HG02938 (cell line): ENCODE results near the gene URM1.
"Not testable (repeated sequence)": the region's sequence is repeated elsewhere in the genome, so short reads cannot be mapped to it uniquely, and the experiment has no call there.

Experiments
- ATAC-seq: cut with Tn5 transposase; IDR thresholded peaks from one replicate; pipeline ENCODE4 v1.9.1; 2021; ENCODE audit warnings: mild to moderate bottlenecking, moderate library complexity; ENCODE audit not compliant: unreplicated experiment

The URM1 gene

DNA sequence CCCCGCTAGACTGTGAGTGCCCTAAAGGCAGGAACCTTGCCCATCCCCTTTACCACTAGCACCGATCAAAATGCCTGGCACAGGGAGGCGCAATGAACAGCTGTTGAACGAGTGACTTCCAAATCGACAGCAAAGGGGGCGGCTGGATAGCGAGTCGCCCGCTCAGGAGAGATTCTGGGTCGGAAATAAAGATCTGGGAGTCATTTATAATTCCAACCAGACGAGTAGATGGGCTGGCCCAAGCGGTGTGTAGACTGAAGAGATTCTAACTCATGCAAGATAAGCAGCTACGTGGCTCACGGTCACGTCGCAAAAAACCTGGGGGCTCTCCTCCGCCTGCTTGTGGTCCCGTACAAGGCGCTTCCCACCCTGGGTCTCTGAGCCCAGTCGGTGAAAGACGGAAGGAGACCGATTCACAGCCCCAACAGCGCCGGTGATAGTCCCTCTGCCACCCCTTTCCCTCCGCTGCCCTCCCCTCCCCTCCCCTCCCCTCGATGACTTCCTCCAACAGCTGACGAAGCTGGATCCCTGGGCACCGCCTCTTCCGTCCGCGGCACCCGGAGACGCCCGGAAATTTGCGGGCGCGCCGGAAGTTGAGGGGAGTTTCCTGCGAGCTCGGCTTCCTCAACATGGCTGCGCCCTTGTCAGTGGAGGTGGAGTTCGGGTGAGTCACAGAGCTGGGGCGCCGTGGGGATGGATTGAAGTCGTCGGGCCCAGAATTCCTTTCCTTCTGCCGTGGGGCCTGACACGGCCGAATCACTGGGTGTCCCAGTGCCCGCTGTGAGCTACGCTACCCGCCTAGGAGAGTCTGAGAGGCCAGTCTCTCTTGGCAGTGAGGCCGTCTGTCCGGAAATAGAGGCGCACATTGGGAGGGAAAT, at the start of gene URM1:
TSS of gene URM1 (plus strand) at position 623 of the 878 bp plus-strand sequence. CDS start at position 630, 7 bp downstream.
- peak; percentile 84 for ATAC-seq

DNA sequence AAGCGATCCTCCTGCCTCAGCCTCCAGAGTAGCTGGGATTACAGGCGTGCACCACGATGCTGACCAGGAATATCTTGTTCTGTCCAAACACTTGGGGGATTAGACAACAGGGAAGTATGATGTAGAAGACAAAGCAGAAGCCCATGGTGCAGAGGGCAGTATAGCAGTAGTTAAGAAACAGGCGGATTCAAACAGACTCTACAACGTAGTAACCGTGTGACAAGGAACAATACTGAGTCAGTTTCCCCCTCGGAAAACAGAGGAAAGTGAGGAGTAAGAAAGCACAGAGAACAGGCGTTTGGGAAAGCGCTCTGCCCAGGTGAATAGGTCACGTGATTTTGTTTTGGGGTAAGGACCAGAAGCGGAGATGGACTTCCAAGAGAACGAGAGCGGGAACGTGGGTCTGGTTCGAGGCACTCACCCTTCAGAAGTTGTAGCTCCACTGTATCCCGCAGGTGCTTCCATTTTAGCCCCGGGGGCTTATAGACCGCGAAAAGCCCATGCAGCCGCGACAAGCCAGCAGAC, 49.2 kb upstream of the URM1 start:
- peak; percentile 10 for ATAC-seq

DNA sequence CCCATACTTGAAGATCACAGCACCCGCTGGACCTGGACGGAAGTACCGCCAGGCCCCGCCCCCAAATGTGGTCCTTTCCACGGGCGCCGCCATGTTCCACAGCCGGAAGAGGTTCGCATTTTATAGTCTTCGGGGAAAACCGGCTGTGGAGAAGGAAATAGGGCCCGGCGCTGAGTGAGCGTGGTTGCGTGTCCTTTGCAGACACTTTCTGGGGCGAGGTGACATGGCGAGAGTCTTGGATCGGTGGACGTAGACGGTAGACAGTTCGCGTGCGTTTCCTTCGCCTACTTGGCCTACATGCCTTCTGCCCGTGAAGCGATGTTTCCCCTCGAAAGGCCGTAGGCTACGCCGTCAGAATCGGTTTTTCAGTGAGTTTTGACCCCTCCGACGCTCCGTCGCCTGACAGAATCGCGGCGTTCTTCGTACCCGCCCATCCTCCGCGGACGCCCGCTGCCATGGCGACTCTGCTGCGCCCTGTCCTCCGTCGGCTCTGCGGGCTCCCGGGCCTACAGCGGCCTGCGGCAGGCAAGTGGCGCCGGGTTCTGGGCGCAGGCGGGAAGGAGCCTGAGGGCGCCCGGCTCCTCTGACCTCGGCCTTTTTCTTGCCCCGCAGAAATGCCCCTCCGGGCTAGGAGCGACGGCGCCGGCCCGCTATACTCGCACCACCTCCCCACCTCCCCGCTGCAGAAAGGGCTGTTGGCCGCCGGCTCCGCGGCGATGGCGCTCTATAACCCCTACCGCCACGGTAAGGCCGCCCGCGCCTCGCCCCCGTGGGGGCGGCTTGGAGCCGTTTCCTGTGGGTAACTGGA, 48.6 kb upstream of the URM1 start, which contains the start of the genes COQ4 and TRUB2:
TSS of gene COQ4 (plus strand) at position 436 of the 808 bp plus-strand sequence. CDS start at position 456, 20 bp downstream.
TSS of gene TRUB2 (minus strand) at position 44 of the 808 bp plus-strand sequence. CDS start at position 5, 39 bp downstream.
- ATAC-seq, result peak; percentile 89

DNA sequence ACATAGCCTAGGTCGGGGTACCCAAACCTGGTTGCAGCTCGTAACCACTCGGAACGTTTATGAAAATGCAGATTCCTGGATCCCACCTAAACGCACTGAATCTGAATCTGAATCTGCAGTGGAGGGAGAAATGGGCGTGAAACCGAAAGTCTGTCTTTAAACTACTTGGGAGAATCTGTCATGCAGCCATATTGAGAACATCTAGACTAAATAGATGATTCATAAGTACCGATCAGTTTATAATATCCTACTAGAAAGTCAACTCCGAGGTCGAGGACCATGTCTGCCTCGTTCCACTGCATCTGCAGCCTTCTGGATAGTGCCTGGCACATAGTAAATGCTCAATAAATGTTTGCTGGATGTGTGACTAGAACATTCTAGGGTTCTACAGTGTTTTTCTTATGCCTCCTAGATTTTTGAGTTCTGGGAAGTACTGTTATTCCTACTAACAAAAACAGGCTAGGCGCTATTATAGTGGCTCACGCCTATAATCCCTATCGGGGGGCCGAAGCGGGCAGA, 47.9 kb upstream of the URM1 start:
- no peak for ATAC-seq

DNA sequence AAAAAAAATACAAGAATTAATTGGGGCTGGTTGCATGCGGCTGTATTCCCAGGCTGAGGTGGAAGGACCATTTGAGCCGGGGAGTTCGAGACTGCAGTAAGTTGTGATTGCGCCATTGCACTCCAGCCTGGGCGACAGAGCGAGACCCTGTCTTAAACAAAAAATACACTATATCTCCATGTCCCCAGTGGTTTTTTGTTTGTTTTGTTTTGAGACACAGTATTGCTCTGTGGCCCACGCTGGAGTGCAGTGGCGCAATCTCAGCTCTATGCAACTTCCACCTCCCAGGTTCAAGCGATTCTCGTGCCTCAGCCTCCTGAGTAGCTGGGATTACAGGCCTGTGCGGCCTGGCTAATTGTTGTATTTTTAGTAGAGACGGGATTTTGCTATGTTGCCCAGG, 47.4 kb upstream of the URM1 start:
- no peak for ATAC-seq

DNA sequence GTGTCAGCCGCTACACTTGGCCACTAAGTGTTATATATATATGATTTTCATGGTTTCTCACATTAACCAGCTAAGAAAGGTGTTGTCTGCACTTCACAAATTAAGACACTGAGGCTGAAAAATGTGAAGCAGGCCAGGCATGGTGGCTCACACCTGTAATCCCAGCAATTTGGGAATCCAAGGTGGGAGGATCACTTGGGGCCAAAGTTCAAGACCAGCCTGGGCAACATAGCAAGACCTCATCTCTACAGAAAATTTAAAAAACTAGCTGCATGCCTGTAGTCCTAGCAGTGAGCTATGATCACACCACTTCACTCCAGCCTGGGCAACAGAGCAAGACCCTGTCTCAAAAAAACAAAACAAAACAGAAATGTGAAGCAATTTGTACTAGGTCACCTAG, 46.8 kb upstream of the URM1 start:
- no peak for ATAC-seq

DNA sequence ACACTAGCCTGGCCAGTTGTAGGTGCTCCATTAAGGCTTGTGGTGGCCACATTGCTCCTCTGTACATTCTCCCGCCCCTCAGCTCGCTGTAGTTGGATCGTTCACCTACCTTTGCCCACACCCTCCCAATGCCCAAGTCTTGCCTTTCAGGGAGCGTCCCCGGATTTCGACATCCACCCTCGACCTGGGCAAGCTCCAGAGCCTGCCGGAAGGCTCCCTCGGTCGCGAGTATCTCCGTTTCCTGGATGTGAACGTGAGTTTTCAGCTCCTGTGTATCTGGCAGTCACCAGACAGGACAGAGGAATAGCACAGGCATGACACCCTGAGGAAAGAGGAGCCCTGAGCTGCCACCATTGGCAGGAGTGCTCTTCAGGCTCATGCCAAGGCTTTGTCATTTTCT, 45.5 kb upstream of the URM1 start:
- ATAC-seq, result no peak

DNA sequence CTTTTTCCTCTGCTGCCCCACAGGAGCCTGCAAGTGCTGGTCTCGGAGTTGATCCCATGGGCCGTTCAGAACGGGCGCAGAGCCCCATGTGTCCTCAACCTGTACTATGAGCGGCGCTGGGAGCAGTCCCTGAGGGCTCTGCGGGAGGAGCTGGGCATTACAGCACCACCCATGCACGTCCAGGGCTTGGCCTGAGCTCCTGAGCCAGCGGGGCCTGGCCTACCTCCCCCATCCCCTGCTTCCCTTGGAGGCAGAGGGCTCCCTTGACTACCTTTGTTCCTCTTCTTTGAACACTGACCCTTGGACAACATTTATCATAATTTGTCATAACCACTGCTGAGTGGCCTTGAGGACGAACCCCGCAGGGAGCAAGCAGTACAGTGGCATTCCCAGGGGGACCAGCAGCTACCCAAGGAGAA, 37.7 kb upstream of the URM1 start:
- ATAC-seq, result no peak

DNA sequence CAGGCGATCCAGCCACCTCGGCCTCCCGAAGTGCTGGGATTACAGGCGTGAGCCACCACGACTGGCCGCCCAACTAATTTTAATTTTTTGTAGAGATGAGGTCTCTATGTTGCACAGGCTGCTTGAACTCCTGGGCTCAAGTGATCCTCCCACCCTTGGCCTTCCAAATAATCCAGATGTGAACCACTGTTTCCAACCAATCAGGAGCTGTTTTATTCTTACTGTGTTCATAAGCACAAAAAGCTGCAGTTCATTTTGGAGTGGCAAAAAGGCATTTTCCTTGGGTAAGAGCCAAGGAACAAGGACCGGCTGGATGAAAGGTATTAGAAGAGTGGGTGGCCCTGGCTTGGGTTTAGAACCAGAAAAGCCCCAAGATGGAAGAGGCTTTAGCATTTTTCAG, 36.0 kb upstream of the URM1 start:
- no peak for ATAC-seq

DNA sequence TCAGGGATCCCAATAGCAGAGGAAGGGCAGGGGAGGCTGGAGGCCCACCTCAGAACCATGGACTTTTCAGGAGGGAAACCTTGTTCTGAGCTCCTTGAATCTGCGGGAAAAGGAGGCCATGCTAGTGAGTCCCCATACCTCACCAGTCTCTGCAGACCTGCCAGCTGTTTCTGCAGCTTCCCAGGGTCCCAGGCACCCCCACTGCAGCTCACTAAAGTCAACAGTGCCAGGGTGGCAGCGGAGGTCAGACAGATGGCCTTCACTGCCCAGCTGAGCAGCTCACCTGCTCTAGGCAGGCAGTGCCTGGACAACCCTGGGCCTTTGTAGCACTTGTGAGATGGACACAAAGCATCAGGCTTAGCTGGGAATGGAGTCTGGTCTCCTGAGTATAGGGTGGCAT, 35.3 kb upstream of the URM1 start:
- no peak for ATAC-seq

DNA sequence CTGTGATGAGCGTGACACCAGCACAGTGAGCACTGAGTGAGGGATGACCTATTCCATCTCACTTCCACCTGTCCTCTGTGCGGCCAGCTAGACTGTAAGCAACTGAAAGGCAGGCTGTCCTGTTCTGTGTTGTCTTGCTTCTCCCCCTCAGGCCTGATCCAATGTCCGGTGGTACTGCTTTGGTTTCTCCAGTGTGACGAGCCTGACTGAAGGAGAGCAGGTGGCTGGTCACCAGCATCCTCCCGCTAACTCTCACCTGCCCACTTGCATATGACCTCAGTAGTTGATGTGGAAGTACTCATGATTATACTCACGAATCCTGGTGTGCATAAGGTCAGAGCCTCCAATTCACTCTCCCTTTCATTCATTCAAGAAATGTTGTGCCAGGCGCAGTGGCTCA, 33.2 kb upstream of the URM1 start:
- no peak for ATAC-seq

DNA sequence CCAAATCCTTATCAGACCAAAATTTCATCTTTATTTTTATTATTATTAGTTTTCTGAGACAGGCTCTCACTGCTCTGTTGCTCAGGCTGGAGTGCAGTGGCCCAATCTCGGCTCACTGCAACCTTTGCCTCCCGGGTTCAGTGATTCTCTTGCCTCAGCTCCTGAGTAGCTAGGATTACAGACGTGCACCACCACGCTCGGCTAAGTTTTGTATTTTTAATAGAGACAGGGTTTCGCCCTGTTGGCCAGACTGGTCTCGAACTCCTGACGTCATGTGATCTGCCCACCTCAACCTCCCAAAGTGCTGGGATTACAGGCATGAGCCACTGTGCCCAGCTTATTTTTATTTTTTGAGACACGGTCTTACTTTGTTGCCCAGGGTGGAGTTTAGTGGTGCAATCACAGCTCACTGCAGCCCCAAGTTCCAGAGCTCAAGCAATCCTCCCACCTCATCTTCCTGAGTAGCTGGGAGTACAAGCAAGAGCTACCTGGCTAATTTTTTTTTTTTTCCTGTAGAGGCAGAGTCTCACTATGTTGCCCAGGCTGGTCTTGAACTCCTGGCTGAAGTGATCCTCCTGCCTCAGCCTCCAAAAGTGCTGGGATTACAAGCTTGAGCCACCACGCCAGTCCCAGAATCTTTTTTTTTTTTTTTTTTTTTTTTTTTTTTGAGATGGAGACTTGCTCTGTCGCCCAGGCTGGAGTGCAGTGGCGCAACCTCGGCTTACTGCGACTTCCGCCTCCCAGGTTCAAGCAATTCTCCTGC, 32.1 kb upstream of the URM1 start:
- not testable (repeated sequence) for ATAC-seq

DNA sequence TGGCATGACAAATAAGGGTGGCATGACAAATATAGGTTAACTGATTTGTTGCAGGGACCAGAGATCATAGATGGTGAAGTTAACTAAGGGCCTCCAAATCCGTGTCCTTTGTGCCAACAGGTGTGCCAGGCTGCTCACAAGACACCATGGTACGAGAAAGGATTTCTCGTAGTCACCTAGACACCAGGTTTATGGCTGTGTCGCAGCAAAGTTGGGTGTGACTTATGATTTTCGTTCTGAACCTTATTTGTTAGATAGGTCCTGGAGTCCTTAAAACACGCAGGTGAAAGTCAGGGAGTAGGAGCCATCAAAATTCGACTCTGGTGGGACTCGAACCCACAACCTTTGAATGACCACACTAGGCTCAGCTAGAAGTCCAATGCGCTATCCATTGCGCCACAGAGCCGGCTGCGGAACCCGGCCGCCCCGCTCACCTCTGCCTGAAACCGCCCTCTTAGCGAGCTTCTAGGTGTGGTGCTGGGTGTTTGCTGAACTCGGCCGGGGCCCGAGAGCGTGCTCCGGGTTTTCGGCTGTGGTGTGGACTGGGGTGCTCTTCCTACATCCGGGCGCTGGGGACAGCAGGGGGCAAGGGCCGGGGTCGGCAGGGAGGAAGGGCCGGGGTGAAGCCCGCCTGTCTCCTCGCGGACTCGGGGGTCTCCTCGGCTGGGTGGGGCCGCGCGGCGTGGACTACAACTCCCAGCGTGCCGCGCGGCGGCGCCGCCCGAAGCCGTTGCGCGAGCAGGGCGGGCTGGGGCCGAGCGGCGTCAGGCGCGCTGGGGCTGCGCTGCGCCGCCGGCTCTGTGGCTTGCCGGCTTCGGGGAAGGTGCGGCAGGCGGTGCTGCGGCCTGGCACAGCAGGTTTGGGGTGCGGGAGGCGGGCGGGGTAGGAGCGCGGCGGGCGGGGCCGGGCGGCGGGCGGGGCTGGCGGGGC, 31.1 kb upstream of the URM1 start, which contains the start of gene SLC27A4:
TSS of gene SLC27A4 (plus strand) at position 767 of the 930 bp plus-strand sequence. CDS start 2,606 bp downstream, outside the sequence.
- ATAC-seq, result peak; percentile 67

DNA sequence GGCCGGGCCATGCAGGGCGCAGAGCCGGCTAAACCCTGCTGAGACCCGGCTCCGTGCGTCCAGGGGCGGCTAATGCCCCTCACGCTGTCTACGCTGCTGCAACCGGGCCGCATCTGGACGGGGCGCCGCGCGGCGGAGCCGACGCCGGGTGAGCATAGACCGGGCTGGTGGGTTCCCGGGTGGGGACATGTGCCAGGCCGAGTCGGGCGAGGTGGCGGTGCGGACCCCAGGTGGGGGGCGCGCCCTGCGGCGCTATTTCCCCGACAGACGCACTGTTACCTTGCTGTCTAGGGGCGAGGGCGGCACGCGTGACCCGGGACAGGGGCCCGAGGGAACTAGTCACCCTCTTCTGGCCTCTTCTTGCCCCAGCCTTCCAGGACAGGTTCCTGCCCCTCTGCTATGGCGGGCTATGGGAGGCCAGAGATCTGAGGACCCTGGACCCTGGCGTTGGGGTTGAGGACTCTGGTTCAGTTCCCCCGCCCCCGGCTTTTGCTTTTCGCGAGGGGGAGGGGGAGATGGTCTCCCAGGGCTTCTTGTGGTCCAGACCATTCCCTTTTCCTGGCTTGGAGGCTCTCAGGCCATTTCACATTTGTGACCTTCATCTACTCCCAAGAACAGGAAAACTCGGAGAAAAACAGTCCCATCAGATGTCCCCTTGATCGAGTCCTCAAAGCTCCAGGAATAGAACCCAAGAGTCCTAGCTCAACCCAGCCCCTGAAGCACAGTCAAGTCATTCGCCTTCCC, 30.3 kb upstream of the URM1 start:
- peak; percentile 28 for ATAC-seq

DNA sequence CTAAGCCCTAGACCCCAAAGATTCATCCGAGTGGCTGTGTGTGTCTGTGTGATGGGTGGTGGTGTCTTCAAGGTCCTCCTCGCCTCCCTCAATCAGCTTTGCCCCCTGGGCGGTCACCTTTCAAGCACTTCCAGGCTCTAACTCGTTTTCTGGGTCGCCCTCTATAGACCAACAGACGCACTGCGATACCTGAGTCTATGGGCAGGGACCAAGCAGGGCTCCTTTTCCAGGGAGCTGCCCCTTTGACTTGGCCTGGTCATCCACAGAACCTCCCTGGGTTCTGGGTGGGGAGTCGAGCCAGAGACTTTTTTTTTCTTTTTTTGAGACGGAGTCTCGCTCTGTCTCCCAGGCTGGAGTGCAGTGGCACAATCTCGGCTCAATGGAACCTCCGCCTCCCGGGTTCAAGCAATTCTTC, 29.7 kb upstream of the URM1 start:
- ATAC-seq, result no peak

DNA sequence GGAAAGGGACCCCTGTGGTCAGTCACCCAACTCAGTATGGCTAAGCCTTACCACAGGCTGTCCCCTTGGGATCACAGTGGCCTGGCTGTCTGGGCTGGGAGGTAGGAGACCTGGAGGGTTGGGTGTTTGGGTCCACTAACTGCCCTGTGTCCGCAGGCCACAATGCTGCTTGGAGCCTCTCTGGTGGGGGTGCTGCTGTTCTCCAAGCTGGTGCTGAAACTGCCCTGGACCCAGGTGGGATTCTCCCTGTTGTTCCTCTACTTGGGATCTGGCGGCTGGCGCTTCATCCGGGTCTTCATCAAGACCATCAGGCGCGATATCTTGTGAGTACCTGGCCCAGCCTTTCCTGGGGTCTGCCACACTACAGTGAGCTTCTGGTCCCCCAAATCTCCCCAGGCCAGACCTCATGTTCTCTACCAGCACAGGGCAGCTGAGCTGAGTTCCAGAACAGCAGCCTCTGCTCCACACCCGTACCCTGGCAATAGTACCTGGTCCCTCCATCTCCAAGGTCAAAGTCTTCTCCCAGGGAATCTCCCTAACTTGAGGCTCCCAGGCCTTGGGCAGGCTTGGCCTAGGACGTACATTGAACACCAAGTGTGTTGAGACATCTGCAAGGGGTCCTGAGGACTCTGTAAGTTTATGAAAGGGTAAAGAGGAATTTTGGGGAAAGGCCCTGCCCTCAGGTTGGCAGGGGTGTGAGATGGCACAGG, 28.0 kb upstream of the URM1 start:
- no peak for ATAC-seq

DNA sequence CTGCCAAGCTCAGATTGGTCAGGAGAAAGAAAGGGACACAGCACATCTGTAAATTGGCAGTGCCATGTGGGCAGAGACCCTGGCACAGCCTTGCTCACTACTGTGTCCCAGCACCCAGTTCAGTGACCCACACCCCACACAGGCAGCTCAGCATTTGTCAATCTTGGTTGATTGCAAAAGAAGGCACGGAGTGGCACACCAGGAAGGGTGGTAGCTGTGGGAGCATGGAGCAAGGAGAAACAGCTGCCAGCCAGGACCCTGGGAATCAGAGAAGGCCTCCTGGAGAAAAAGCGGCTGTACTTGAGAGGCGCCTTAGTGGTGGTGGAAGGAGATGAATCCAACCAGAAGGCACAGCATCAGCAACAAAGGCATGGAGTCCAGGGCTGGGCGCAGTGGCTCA, 27.3 kb upstream of the URM1 start:
- no peak for ATAC-seq
